Psoas muscle (tissue), 8 donors: Measurements from ENCODE around the gene SIRPA. TPM values are rescaled to one million over a fixed set of nuclear protein-coding genes. Genes with fewer than 3 reads are reported as not detected.

Experiments
- ATAC-seq, 4 donors: fragments of 200-7000 bp; cut with Tn5 transposase; one replicate each; pipeline ENCODE4 v1.9.1; 2020; ENCODE audit warnings: moderate library complexity in 3 of 4, mild to moderate bottlenecking in 2 of 4
- DNase-seq, 2 donors: peaks; one replicate each; pipeline ENCODE4 v3.0.0-alpha.2; 2020
- H3K27ac ChIP-seq: fragments of 200-600 bp; one replicate; pipeline ENCODE4 v1.8.0; 2022
- H3K27me3 ChIP-seq, 3 donors: fragments of 200-600 bp in 1 of 3; one replicate each; pipeline versions ENCODE4 v1.6.1 to v1.8.0; 2013 to 2022; ENCODE audit warnings: low read length in 2 of 3, mild to moderate bottlenecking in 2 of 3, moderate library complexity in 1 of 3; ENCODE audit not compliant: insufficient read depth in 3 of 3
- H3K36me3 ChIP-seq, 2 donors: fragments of 200-600 bp in 1 of 2; one replicate each; pipeline versions ENCODE4 v1.6.1 to v1.8.0; 2013 to 2022; ENCODE audit warnings: low read depth in 1 of 2, mild to moderate bottlenecking in 1 of 2, moderate library complexity in 1 of 2; ENCODE audit not compliant: insufficient read depth in 1 of 2
- H3K4me1 ChIP-seq: fragments of 200-600 bp; one replicate; pipeline ENCODE4 v1.8.0; 2022
- H3K4me3 ChIP-seq: fragments of 200-600 bp; one replicate; pipeline ENCODE4 v1.8.0; 2022; ENCODE audit warnings: mild to moderate bottlenecking
- H3K9me3 ChIP-seq: fragments of 200-600 bp; one replicate; pipeline ENCODE4 v1.8.0; 2022
- WGBS, 3 donors: extraction: QIAGEN DNeasy Blood & Tissue Kit; methylation state at CpG; one replicate each; pipeline versions ENCODE4 v1.1.6 to v1.1.7; 2013; 5-methylcytosine and 5-hydroxymethylcytosine counted together
- intact Hi-C, 2 donors: fragments of 100-400 bp; cut with DNase I; formaldehyde crosslinking; loops; one replicate each; pipeline versions ENCODE4 v1.11.0 to v1.14.2; 2022
- polyA plus RNA-seq, 3 donors: library from polyadenylated mRNA; stranded (reverse); fragments of 200-250 nt; gene quantifications; one replicate each; pipeline ENCODE4 v1.2.3, GENCODE V29; 2013
- total RNA-seq, 4 donors: library from RNA; stranded (reverse); fragmentation: NEBNext Ultra II Directional in 2 of 4; extraction: Animal tissue kit (Norgen Biotek cat#: 25700) in 2 of 4; gene quantifications; one replicate each; pipeline versions ENCODE4 v1.2.1 to v1.2.4, GENCODE V29; 2021 to 2023
- TF ChIP-seq, protein P1 (sequence below): fragments of 200-600 bp; IDR thresholded peaks from one replicate; pipeline ENCODE4 v1.8.0; 2022; ENCODE audit warnings: antibody characterized with exemption
- donor health status: healthy with polysubstance abuse.
- donor health status: DM: no; HTN: no; CAD: no; lungs with moderate emphysema.
- donor health status: Bipolar disorder and iron deficiency.
- donor health status: healthy.
- donor health status: DM: yes; HTN: yes; CAD: no.
- donor health status: DM: no; HTN: no; CAD: no.
- donor health status: DM: no; HTN: no; CAD: no.
- donor health status: DM: yes; HTN: yes; CAD: no.

The SIRPA gene
- total and polyA plus RNA-seq, 7 donors, result 6.2 to 42.9 (median 15.3) TPM

GRCh38 chr20:1877609-1878200, 17.5 kb upstream of the SIRPA start:
- Histone ChIP-seq H3K4me1 (peaks cover 10% of the 10 kb centered on the region), H3K27ac (no peak overlapping the region), H3K27me3 (no peaks in the 10 kb centered on the region), H3K4me3 (no peak overlapping the region), H3K9me3 (no peaks in the 10 kb centered on the region), H3K36me3 (no peaks in the 10 kb centered on the region)
- TF ChIP-seq, protein P1, sequence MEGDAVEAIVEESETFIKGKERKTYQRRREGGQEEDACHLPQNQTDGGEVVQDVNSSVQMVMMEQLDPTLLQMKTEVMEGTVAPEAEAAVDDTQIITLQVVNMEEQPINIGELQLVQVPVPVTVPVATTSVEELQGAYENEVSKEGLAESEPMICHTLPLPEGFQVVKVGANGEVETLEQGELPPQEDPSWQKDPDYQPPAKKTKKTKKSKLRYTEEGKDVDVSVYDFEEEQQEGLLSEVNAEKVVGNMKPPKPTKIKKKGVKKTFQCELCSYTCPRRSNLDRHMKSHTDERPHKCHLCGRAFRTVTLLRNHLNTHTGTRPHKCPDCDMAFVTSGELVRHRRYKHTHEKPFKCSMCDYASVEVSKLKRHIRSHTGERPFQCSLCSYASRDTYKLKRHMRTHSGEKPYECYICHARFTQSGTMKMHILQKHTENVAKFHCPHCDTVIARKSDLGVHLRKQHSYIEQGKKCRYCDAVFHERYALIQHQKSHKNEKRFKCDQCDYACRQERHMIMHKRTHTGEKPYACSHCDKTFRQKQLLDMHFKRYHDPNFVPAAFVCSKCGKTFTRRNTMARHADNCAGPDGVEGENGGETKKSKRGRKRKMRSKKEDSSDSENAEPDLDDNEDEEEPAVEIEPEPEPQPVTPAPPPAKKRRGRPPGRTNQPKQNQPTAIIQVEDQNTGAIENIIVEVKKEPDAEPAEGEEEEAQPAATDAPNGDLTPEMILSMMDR, result no peak
- 72 to 89% (median 76%) methylated on average over 14 of the region's 14 CpGs for WGBS, 3 donors
- DNase-seq, result peak in 1 of 2 donors; percentile 32
- no peak for ATAC-seq
- intact Hi-C loops, result no loop called here

- ATAC-seq, result no peak
- intact Hi-C loops, result no loop called here
- 82 to 85% (median 83%) methylated on average over 9 of the region's 9 CpGs for WGBS, 3 donors
Observed at GRCh38 chr20:1879369-1879768, 15.8 kb upstream of the SIRPA start.

GRCh38 chr20:1879934-1880333, 15.3 kb upstream of the SIRPA start:
- intact Hi-C loops, result no loop called here
- no peaks in the 10 kb centered on the region for H3K27me3 ChIP-seq
- H3K36me3 ChIP-seq, result no peaks in the 10 kb centered on the region
- WGBS, 3 donors, result 62 to 83% (median 74%) methylated on average over 4 of the region's 4 CpGs
- no peak for ATAC-seq
- TF ChIP-seq, protein P1, result no peak
- peaks cover 10% of the 10 kb centered on the region for H3K4me1 ChIP-seq
- H3K4me3 ChIP-seq, result no peak overlapping the region
- DNase-seq, result peak in 1 of 2 donors; percentile 21
- H3K27ac ChIP-seq, result no peak overlapping the region
- no peaks in the 10 kb centered on the region for H3K9me3 ChIP-seq

More at GRCh38 chr20:1879369-1879768, 15.8 kb upstream of the SIRPA start:
- H3K4me3 ChIP-seq, result no peak overlapping the region
- DNase-seq, result peak in 1 of 2 donors; percentile 27
- H3K4me1 ChIP-seq, result peaks cover 10% of the 10 kb centered on the region
- H3K27me3 ChIP-seq, result no peaks in the 10 kb centered on the region
- no peaks in the 10 kb centered on the region for H3K36me3 ChIP-seq
- H3K27ac ChIP-seq, result no peak overlapping the region
- TF ChIP-seq, protein P1, result no peak
- no peaks in the 10 kb centered on the region for H3K9me3 ChIP-seq

DNA sequence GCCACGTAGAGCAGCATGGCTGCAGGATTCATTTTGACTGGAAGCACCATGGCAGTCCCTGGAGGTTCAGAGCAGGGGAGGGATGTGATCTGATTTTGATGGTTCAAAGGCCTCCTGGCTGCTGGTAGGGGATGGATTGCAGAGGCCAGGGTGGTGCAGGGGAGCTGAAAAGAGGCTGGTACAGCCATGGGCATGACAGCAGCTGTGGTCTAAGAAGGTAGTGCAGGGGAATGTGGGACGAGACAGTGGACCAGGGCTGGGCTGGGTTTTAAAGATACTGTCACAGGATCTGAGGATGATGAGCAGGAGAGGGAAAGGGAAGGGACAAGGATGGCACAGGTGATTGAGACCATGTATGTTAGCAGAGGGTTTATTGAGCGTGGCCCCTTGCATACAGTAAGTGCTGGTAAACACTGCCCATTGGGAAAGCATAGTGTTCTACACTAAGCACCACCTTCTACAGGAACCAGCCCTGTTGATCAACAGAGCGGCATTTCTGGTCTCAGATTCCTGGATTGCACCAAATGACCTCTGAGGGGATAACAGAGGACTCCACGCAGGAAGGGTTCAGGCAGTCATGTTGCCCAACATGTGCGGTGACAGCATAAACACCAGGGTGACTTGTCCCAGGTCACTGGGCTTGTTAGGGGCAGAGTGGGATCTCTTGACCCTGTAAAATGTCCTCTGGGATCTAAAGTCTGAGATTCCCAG, 14.5 kb upstream of the SIRPA start:
- no peak overlapping the region for H3K4me3 ChIP-seq
- peaks cover 10% of the 10 kb centered on the region for H3K4me1 ChIP-seq
- intact Hi-C loops, result no loop called here
- TF ChIP-seq, protein P1, result no peak
- no peak overlapping the region for H3K27ac ChIP-seq
- no peaks in the 10 kb centered on the region for H3K36me3 ChIP-seq
- no peaks in the 10 kb centered on the region for H3K9me3 ChIP-seq
- peak in 2 of 4 donors; percentile 13 to 32 for ATAC-seq
- DNase-seq, result peak in 1 of 2 donors; percentile 28
- no peaks in the 10 kb centered on the region for H3K27me3 ChIP-seq
- 84 to 87% (median 85%) methylated on average over 6 of the region's 6 CpGs for WGBS, 3 donors
